Measurements from ENCODE around the gene NELL2. TPM values are rescaled to one million over a fixed set of nuclear protein-coding genes. Genes with fewer than 3 reads are reported as not detected.
"Not testable (repeated sequence)": the region's sequence is repeated elsewhere in the genome, so short reads cannot be mapped to it uniquely, and the experiment has no call there.

Gene NELL2
- total RNA-seq, 1 donor from 2014 or later: 0.20 TPM

DNA sequence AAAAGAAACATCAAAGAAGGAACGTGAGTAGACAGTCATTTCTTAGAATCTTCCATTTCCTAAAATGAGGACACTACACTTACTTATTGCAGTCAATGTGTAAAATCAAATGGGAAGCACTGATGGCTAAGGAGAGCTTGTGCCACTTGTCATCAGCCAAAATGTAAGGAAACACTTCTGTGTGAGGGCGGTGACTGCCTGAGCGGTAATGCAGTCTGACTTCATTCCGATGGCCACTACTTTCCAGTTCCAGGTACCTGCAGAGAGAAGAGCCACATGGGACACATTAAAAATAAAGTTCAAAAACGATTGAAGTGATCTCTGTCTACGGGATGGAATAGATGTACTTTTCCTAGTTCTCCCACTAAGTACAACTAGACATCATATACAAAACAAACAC lies 96.3 kb downstream of the NELL2 start:
- no peak for DNase-seq (ENCODE audit: low read depth, low spot score)

DNA sequence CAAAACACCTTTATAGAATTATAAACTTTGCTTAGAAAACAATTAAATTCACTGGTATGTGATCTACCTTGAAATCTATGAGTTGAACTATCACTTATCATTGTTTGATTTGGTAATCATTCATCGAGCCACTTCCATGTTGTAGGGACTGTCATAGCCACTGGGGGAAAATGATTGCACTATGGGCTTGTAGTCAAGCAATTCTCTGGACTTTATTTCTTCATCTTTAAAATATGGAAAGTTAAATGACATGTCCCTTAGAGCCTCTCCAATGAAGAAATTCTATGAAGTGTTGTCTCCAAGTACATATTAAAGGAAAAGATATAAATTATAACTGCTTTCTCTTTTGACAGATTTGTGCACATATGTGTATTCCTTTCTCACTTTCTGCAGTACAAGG lies 97.3 kb downstream of the NELL2 start:
- DNase-seq (ENCODE audit: low read depth, low spot score): no peak

GRCh38 chr12:44777044-44777443 lies 99.1 kb downstream of the NELL2 start:
- DNase-seq (ENCODE audit: low read depth, low spot score): no peak

DNA sequence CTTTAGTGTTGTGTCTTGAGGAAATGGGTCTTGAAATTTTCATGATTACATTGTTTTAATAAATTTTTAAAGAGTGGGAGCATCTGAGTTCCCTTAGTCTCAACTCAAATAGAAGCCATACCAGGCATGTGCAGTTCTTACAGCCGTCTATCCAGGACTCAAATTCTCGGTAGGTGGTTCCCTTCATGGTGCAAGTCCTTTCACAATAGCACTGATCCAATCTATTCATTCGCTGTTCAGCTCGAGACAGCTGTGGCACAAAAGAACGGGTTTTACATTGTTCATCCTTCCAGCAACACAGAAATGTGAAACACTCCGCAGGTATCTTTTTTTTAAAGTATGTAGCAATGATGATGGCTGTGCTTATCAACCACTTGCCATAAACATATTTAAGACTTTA lies 100.2 kb downstream of the NELL2 start:
- no peak for DNase-seq (ENCODE audit: low read depth, low spot score)

GRCh38 chr12:44774815-44775411 lies 101.2 kb downstream of the NELL2 start:
- DNase-seq (ENCODE audit: low read depth, low spot score): peak; percentile 0

DNA sequence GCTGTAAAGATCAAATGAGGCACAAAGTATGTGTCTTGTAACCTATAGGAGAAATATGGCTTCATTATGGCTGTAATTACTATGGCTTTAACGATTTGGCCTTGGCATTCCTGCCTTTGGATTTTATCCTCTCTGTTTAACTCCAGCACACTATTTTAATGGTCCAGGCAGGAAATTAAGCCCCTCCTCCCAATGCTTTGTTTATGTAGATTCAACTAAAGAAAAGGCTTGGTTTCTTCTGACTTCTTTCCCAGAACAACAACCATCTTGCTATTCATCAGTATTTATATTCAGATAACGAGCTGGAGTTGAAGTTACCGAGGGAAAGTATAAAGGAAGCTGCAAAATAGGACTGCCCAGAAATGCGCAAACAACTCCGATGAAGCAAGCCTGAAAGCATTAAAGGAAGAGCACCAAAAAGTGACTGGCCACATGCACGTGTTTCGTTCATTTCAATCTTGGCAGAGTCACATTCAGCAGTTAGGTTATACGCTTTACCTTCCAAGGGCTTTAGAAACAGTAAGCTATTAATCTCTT lies 104.6 kb downstream of the NELL2 start:
- DNase-seq (ENCODE audit: low read depth, low spot score): no peak

DNA sequence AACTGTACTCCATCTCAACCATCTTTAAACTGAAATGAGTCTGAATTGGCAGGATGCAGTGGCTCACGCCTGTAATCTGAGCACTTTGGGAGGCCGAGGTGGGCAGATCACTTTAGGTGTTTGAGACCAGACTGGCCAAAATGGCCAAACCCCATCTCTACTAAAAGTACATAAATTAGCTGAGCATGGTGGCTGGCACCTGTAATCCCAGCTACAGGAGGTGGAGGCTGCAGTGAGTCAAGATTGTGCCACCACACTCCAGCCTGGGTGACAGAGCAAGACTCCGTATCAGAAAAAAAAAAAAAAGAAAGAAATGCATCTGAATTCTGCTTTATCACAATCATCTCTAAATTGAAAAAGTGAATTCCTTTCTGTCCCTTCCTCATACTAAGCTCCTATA lies 110.3 kb downstream of the NELL2 start:
- no peak for DNase-seq (ENCODE audit: low read depth, low spot score)

DNA sequence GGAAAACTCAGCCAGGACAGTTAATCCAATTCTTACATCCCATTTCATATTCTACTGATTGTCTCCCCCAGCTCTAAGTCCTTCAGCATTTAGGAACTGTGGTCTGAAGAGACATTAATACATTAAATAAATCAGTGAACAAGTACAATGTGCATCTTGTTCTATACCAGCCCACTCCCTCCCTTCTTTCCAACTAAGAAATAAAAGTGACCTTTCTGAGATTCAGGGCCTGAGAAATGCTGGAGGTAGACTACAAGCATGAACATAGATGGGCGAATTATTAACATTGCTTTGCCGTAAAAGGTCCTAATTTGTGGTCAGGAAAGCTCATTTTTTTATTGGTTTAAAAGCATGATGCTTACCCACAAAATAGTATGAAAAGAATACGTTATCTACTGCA lies 113.1 kb downstream of the NELL2 start:
- DNase-seq (ENCODE audit: low read depth, low spot score): no peak

GRCh38 chr12:44759289-44759688 lies 116.8 kb downstream of the NELL2 start:
- no peak for DNase-seq (ENCODE audit: low read depth, low spot score)

GRCh38 chr12:44750468-44750867 lies 125.6 kb downstream of the NELL2 start:
- no peak for DNase-seq (ENCODE audit: low read depth, low spot score)

GRCh38 chr12:44749566-44749965 lies 126.5 kb downstream of the NELL2 start:
- no peak for DNase-seq (ENCODE audit: low read depth, low spot score)

GRCh38 chr12:44748950-44749468 lies 127.1 kb downstream of the NELL2 start:
- DNase-seq (ENCODE audit: low read depth, low spot score): no peak

- not testable (repeated sequence) for DNase-seq (ENCODE audit: low read depth, low spot score)
Measured at GRCh38 chr12:44741292-44741980, 134.7 kb downstream of the NELL2 start.

GRCh38 chr12:44738051-44738450 lies 138.1 kb downstream of the NELL2 start:
- no peak for DNase-seq (ENCODE audit: low read depth, low spot score)

DNA sequence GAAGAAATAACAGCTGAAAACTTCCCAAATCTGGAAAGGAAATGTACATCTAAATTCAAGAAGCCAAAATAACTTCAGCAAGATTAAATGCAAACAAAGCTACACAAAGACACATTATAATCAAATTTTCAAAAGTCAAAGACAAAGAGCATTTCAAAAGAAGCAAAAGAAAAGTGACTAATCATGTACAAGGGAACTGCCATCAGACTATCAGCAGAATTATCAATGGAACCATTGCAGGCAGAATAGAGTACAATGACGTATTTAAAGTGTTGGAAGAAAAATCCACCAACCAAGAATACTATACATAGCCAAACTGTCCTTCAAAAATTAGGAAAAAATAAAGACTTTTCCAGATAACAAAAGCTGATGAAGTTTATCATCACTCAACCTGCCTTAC lies 147.5 kb downstream of the NELL2 start:
- DNase-seq (ENCODE audit: low read depth, low spot score): no peak

GRCh38 chr12:44720265-44720664 lies 155.8 kb downstream of the NELL2 start:
- DNase-seq (ENCODE audit: low read depth, low spot score): no peak

GRCh38 chr12:44717612-44718011 lies 158.5 kb downstream of the NELL2 start:
- DNase-seq (ENCODE audit: low read depth, low spot score): no peak

- no peak for DNase-seq (ENCODE audit: low read depth, low spot score)
Measured at GRCh38 chr12:44716711-44717110, 159.4 kb downstream of the NELL2 start.

DNA sequence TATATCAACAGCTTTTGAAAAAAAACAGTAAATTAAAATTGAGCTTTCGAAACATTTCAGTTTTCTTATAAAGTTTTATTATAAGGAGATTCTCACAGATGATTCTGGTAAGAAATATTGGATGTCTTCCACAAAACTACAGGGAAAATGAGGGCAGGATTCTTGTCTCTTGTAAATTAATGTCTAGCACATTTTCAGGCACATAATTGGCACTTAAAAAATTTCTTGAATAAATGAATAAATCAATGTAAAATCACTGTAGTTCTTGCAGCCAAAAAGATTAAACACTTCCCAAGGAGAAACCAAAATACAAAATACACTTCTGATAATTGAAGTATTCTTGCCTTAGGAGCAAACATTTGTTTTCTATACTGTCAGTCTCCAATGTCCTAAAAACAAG lies 164.4 kb downstream of the NELL2 start:
- no peak for DNase-seq (ENCODE audit: low read depth, low spot score)

GRCh38 chr12:44709166-44709565 lies 166.9 kb downstream of the NELL2 start:
- no peak for DNase-seq (ENCODE audit: low read depth, low spot score)

DNA sequence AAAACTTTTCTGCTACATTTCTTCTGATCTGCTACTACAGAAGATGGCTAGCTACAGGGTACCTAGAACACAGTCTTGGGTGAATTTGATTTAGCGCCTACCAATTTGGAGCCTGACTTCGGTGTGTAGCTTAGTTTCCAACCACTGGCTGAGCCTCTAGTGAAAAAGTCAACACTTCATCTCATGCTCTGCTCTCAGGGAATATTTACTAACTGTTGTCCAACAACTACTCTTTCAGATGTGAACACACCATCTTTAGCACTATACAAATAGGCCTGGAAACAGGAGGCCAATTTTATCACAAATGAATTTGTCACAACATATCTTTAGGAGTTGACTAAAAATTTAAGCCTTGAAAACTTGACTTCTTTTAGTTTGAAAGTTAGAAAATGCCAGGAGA lies 167.9 kb downstream of the NELL2 start:
- no peak for DNase-seq (ENCODE audit: low read depth, low spot score)

DNA sequence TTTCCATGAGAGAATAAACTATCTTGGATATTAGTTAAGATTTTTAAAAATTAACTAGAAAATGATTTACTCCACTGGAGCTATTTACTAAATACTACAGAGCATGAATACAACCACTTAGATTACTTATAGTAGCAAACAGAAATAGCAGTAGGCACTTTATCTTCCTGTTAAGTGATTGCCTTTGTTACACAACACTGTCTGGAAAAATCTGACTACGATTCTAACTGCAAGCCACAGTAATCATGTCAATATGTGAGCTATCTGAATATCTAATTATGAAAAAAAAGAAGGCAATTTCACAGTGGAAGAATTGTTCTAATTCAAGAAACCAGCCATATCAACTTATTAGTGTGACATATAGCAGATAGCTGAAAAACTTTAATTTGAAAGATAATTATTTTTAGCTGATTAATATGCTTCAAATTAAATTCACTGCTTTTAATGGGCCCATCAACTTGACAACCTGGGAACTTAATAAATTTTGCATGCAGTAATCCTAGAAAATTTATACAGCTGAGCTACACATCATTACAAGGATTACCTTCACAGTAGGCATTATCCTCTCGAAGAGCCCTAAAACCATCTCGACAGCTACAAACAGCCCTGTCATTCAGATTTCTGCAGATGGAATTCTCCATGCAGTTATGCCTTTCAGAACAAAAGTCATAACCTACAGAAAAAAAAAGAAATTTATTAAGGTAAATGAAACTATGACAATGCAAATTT lies 172.8 kb downstream of the NELL2 start:
- DNase-seq (ENCODE audit: low read depth, low spot score): no peak
